Testis (tissue), 2 donors: ENCODE results near the gene TSBP1.

Source experiments
- POLR2A ChIP-seq: fragments of 450-650 bp; IDR thresholded peaks from one replicate; pipeline ENCODE4 v1.6.1; 2017; ENCODE audit warnings: antibody characterized with exemption, mild to moderate bottlenecking, moderate library complexity
- TF ChIP-seq, protein P1 (sequence below), 3 experiments: fragments of 450-650 bp in 2 of 3; fragments of 200-600 bp in 1 of 3; sonication (generic) in 1 of 3; IDR thresholded peaks; one replicate each; pipeline ENCODE4 v1.5.1; 2016 to 2019; ENCODE audit warnings: antibody characterized with exemption in 3 of 3, mild to moderate bottlenecking in 2 of 3, moderate library complexity in 1 of 3

DNA sequence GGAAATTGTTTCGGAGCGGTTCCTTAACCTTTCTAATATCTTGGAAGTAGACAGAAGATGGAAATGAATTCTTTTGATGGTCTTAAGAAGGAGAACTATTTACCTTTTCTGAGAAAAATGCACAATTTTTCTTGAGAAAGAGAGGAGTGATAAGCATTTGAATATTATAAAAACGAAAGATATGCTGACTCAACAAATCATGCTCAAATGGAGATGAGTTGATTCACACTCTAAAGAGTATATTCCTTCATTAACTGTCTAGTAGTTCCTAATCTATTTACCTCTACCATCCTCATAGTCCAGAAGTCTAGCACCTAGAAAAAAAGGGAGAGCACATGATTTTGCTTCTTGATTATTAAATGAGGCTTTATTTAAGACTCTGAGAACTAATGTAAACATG, 4.1 kb downstream of the TSBP1 start:
- TF ChIP-seq, protein P1, sequence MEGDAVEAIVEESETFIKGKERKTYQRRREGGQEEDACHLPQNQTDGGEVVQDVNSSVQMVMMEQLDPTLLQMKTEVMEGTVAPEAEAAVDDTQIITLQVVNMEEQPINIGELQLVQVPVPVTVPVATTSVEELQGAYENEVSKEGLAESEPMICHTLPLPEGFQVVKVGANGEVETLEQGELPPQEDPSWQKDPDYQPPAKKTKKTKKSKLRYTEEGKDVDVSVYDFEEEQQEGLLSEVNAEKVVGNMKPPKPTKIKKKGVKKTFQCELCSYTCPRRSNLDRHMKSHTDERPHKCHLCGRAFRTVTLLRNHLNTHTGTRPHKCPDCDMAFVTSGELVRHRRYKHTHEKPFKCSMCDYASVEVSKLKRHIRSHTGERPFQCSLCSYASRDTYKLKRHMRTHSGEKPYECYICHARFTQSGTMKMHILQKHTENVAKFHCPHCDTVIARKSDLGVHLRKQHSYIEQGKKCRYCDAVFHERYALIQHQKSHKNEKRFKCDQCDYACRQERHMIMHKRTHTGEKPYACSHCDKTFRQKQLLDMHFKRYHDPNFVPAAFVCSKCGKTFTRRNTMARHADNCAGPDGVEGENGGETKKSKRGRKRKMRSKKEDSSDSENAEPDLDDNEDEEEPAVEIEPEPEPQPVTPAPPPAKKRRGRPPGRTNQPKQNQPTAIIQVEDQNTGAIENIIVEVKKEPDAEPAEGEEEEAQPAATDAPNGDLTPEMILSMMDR (IDR thresholded peaks at IDR 0.05): no peak
- no peak for TF ChIP-seq POLR2A
